Smooth muscle cell (in vitro differentiated cells): ENCODE results near the gene TFF2. TPM values are rescaled to one million over a fixed set of nuclear protein-coding genes. Genes with fewer than 3 reads are reported as not detected.

Experiments
- DNase-seq: peaks from one replicate; lab custom pipeline; 2025; ENCODE audit not compliant: unreplicated experiment; lab: John Stamatoyannopoulos, UW
- H2AFZ ChIP-seq: fragments of 200-600 bp; sonication (generic); 2 replicates; pipeline ENCODE4 v1.6.0; 2016; ENCODE audit warnings: antibody characterized with exemption, low read depth, mild to moderate bottlenecking
- H3F3A ChIP-seq: fragments of 200-600 bp; sonication (generic); 2 replicates; pipeline ENCODE4 v1.6.0; 2017; ENCODE audit warnings: antibody characterized with exemption, low read depth
- H3K27ac ChIP-seq: fragments of 200-600 bp; sonication (generic); 2 replicates; pipeline ENCODE4 v1.5.1; 2016; ENCODE audit warnings: low read depth, mild to moderate bottlenecking
- H3K27me3 ChIP-seq: fragments of 200-600 bp; sonication (generic); 2 replicates; pipeline ENCODE4 v1.6.1; 2016; ENCODE audit warnings: low read depth, mild to moderate bottlenecking
- H3K36me3 ChIP-seq: fragments of 200-600 bp; sonication (generic); 2 replicates; pipeline ENCODE4 v1.5.1; 2016; ENCODE audit warnings: low read depth
- H3K4me1 ChIP-seq: fragments of 200-600 bp; sonication (generic); 2 replicates; pipeline ENCODE4 v1.5.1; 2016; ENCODE audit warnings: low read depth
- H3K4me2 ChIP-seq: fragments of 200-600 bp; sonication (generic); 2 replicates; pipeline ENCODE4 v1.6.0; 2016; ENCODE audit warnings: mild to moderate bottlenecking
- H3K4me3 ChIP-seq: fragments of 200-600 bp; sonication (generic); 2 replicates; pipeline ENCODE4 v1.5.1; 2016; ENCODE audit warnings: mild to moderate bottlenecking
- H3K79me2 ChIP-seq: fragments of 200-600 bp; sonication (generic); 2 replicates; pipeline ENCODE4 v1.6.0; 2016; ENCODE audit warnings: low read depth, mild to moderate bottlenecking
- H3K9ac ChIP-seq: fragments of 200-600 bp; sonication (generic); 2 replicates; pipeline ENCODE4 v1.6.0; 2016; ENCODE audit warnings: low read depth
- H3K9me3 ChIP-seq: fragments of 200-600 bp; sonication (generic); replicated peaks from 2 replicates; pipeline ENCODE4 v1.5.1; 2016; ENCODE audit warnings: low read depth
- H4K20me1 ChIP-seq: fragments of 200-600 bp; sonication (generic); 2 replicates; pipeline ENCODE4 v1.6.0; 2016; ENCODE audit warnings: low read depth
- WGBS: methylation state at CpG from one replicate; pipeline ENCODE4 v1.1.7; 2016; ENCODE audit warnings: low lambda C conversion rate; 5-methylcytosine and 5-hydroxymethylcytosine counted together
- polyA plus RNA-seq: library from polyadenylated mRNA; unstranded; fragments of >200 nt; fragmentation: Nextera tagmentation; extraction: Ambion mirVana; gene quantifications from 2 replicates; pipeline ENCODE4 v1.2.1, GENCODE V29; 2016
- total RNA-seq: library from RNA; depleted of rRNA; stranded (reverse); fragments of >200 nt; gene quantifications from 2 replicates; pipeline ENCODE4 v1.2.3, GENCODE V29; 2014
- TF ChIP-seq, protein P1 (sequence below): fragments of 200-600 bp; sonication (generic); IDR thresholded peaks from 2 replicates; pipeline ENCODE4 v1.5.1; 2017; ENCODE audit warnings: borderline replicate concordance, mild to moderate bottlenecking, antibody characterized with exemption; ENCODE audit not compliant: insufficient read depth, poor library complexity, severe bottlenecking

TFF2 gene
- total and polyA plus RNA-seq, 2 experiments from 2014 or later, result not detected

GRCh38 chr21:42395302-42395701 is 44.5 kb upstream of the TFF2 start:
- 95% methylated on average over 11 of the region's 11 CpGs for WGBS
- Histone ChIP-seq H3K79me2 (no peaks in the 10 kb centered on the region), H3K4me3 (no peak overlapping the region), H3K36me3 (no peaks in the 10 kb centered on the region), H3K4me1 (no peaks in the 10 kb centered on the region), H4K20me1 (no peaks in the 10 kb centered on the region), H2AFZ (no peak overlapping the region), H3F3A (no peaks in the 10 kb centered on the region), H3K4me2 (no peak overlapping the region), H3K27ac (no peak overlapping the region), H3K27me3 (no peaks in the 10 kb centered on the region), H3K9ac (no peak overlapping the region), H3K9me3 (no peaks in the 10 kb centered on the region)
- TF ChIP-seq, protein P1, sequence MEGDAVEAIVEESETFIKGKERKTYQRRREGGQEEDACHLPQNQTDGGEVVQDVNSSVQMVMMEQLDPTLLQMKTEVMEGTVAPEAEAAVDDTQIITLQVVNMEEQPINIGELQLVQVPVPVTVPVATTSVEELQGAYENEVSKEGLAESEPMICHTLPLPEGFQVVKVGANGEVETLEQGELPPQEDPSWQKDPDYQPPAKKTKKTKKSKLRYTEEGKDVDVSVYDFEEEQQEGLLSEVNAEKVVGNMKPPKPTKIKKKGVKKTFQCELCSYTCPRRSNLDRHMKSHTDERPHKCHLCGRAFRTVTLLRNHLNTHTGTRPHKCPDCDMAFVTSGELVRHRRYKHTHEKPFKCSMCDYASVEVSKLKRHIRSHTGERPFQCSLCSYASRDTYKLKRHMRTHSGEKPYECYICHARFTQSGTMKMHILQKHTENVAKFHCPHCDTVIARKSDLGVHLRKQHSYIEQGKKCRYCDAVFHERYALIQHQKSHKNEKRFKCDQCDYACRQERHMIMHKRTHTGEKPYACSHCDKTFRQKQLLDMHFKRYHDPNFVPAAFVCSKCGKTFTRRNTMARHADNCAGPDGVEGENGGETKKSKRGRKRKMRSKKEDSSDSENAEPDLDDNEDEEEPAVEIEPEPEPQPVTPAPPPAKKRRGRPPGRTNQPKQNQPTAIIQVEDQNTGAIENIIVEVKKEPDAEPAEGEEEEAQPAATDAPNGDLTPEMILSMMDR, result no peak
- DNase-seq, result no peak

- DNase-seq, result no peak
- Histone ChIP-seq H3K79me2 (no peaks in the 10 kb centered on the region), H4K20me1 (no peaks in the 10 kb centered on the region), H3K36me3 (no peaks in the 10 kb centered on the region), H3K27me3 (no peaks in the 10 kb centered on the region), H2AFZ (no peak overlapping the region), H3K9ac (no peak overlapping the region), H3K4me3 (no peak overlapping the region), H3K27ac (no peak overlapping the region), H3K4me1 (no peaks in the 10 kb centered on the region), H3F3A (no peaks in the 10 kb centered on the region), H3K9me3 (no peaks in the 10 kb centered on the region), H3K4me2 (no peak overlapping the region)
- TF ChIP-seq, protein P1, result no peak
- 88% methylated on average over 8 of the region's 8 CpGs for WGBS
Measured at GRCh38 chr21:42393443-42393950, 42.7 kb upstream of the TFF2 start.

DNA sequence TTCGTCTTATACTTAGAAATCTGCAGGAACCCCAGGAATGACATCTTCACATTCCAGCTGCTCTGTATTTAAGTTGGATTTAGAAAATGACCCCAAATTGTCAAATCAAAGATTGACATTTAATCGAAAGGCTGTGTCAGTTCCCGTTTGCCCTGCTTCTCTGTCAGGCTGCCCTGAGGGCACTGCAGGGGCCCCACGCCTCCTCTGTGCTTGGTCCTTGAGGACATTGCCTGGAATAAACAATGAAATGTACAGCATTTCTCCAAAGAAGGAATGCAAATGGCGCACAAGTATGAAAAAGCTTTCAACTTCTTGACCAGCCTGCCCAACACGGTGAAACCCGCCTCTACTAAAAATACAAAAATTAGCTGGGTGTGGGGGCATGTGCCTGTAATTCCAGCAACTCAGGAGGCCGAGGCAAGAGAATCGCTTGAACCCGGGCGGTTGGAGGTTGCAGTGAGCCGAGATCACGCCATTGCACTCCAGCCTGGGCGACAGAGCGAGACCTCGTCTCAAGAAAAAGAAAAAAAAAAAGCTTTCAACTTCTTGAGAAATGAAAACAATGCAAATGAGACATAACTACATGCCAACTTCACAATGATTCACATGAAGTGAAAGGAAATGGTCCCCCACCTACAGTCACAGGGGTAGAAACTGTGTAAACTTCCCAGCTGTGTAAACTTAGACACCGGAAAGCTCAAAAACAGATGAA is 42.1 kb upstream of the TFF2 start:
- 91% methylated on average over 17 of the region's 17 CpGs for WGBS
- no peak for DNase-seq
- Histone ChIP-seq H3K4me1 (no peaks in the 10 kb centered on the region), H3K27me3 (no peaks in the 10 kb centered on the region), H3K9ac (no peak overlapping the region), H3K36me3 (no peaks in the 10 kb centered on the region), H3K4me2 (no peak overlapping the region), H3K79me2 (no peaks in the 10 kb centered on the region), H3F3A (no peaks in the 10 kb centered on the region), H4K20me1 (no peaks in the 10 kb centered on the region), H3K4me3 (no peak overlapping the region), H2AFZ (no peak overlapping the region), H3K9me3 (no peaks in the 10 kb centered on the region), H3K27ac (no peak overlapping the region)
- TF ChIP-seq, protein P1, result no peak

- H3K27ac ChIP-seq, result no peak overlapping the region
Measured at GRCh38 chr21:42391297-42391696, 40.5 kb upstream of the TFF2 start.

More at GRCh38 chr21:42391297-42391696, 40.5 kb upstream of the TFF2 start:
- Histone ChIP-seq H3K27me3 (no peaks in the 10 kb centered on the region), H3K4me2 (no peak overlapping the region), H3K36me3 (no peaks in the 10 kb centered on the region), H3F3A (no peaks in the 10 kb centered on the region), H3K9me3 (no peaks in the 10 kb centered on the region), H4K20me1 (no peaks in the 10 kb centered on the region), H2AFZ (no peak overlapping the region), H3K79me2 (no peaks in the 10 kb centered on the region), H3K4me3 (no peak overlapping the region), H3K4me1 (no peaks in the 10 kb centered on the region), H3K9ac (no peak overlapping the region)
- DNase-seq, result no peak
- 81% methylated on average over 5 of the region's 5 CpGs for WGBS
- TF ChIP-seq, protein P1, result no peak
